Heart left ventricle (tissue), 16 donors: Measurements from ENCODE around the gene CBX2. TPM values are rescaled to one million over a fixed set of nuclear protein-coding genes. Genes with fewer than 3 reads are reported as not detected.

Experiments used
- ATAC-seq, 4 donors: fragments of 200-7000 bp; cut with Tn5 transposase; one replicate each; pipeline ENCODE4 v1.9.1; 2020 to 2022; ENCODE audit warnings: moderate library complexity in 4 of 4, mild to moderate bottlenecking in 3 of 4, moderate number of reproducible peaks in 1 of 4
- DNase-seq, 5 donors: peaks; one replicate each; pipeline ENCODE4 v3.0.0-alpha.2; 2020
- H3K27ac ChIP-seq, 12 donors: fragments of 200-600 bp; sonication (generic) in 4 of 12; one replicate each; pipeline versions ENCODE4 v1.5.0 to v1.8.0; 2016 to 2022; ENCODE audit warnings: mild to moderate bottlenecking in 2 of 12
- H3K27me3 ChIP-seq, 9 donors: fragments of 200-600 bp; sonication (generic) in 2 of 9; one replicate each; pipeline versions ENCODE4 v1.5.1 to v1.8.0; 2016 to 2022; ENCODE audit warnings: mild to moderate bottlenecking in 3 of 9
- H3K36me3 ChIP-seq, 9 donors: fragments of 200-600 bp; sonication (generic) in 2 of 9; one replicate each; pipeline versions ENCODE4 v1.5.0 to v1.8.0; 2018 to 2022; ENCODE audit warnings: mild to moderate bottlenecking in 2 of 9
- H3K4me1 ChIP-seq, 12 donors: fragments of 200-600 bp; sonication (generic) in 4 of 12; one replicate each; pipeline versions ENCODE4 v1.5.0 to v1.8.0; 2016 to 2022; ENCODE audit warnings: mild to moderate bottlenecking in 3 of 12
- H3K4me3 ChIP-seq, 12 donors: fragments of 200-600 bp; sonication (generic) in 4 of 12; one replicate each; pipeline versions ENCODE4 v1.5.0 to v1.8.0; 2017 to 2022; ENCODE audit warnings: mild to moderate bottlenecking in 9 of 12, moderate library complexity in 4 of 12
- H3K9me3 ChIP-seq, 12 donors: fragments of 200-600 bp; sonication (generic) in 4 of 12; one replicate each; pipeline versions ENCODE4 v1.5.0 to v1.8.0; 2016 to 2022; ENCODE audit warnings: mild to moderate bottlenecking in 1 of 12
- POLR2A ChIP-seq, 2 donors: fragments of 450-650 bp; IDR thresholded peaks; one replicate each; pipeline ENCODE4 v1.6.1; 2017; ENCODE audit warnings: antibody characterized with exemption in 2 of 2, mild to moderate bottlenecking in 2 of 2, moderate library complexity in 2 of 2
- WGBS, 4 donors: extraction: QIAGEN DNeasy Blood & Tissue Kit in 2 of 4; methylation state at CpG; one replicate each; pipeline versions ENCODE4 v1.1.5 to v1.1.7; 2013 to 2018; 5-methylcytosine and 5-hydroxymethylcytosine counted together
- intact Hi-C, 10 donors: fragments of 100-400 bp; cut with DNase I; formaldehyde crosslinking; loops; one replicate each; pipeline versions ENCODE4 v1.11.1 to v1.14.2; 2022
- polyA plus RNA-seq, 2 donors: library from polyadenylated mRNA; stranded (reverse); fragments of 200-250 nt; gene quantifications; one replicate each; pipeline ENCODE4 v1.2.3, GENCODE V29; 2013
- total RNA-seq, 9 donors: library from RNA; depleted of rRNA in 2 of 9; stranded (reverse); fragments of >200 nt in 2 of 9; fragmentation: NEBNext Ultra II Directional in 3 of 9; extraction: Animal tissue kit (Norgen Biotek cat#: 25700) in 3 of 9; gene quantifications; one replicate each; pipeline versions ENCODE4 v1.1.0 to v1.2.4, GENCODE V29; 2016 to 2023
- TF ChIP-seq, protein P1 (sequence below), 12 donors: fragments of 200-600 bp; sonication (generic) in 4 of 12; IDR thresholded peaks; one replicate each; pipeline versions ENCODE4 v1.5.0 to v1.8.0; 2018 to 2022; ENCODE audit warnings: antibody characterized with exemption in 12 of 12, mild to moderate bottlenecking in 5 of 12
- donor health status: ischemic (EF 13 %, LVEDD 7.1; RV severe dilation, severe dysfunction).
- donor health status: healthy with polysubstance abuse.
- donor health status: DM: no; HTN: yes; CAD: no.
- donor health status: DM: no; HTN: no; CAD: no.
- donor health status: ischemic (EF 25% LVEDD 6.9; RV normal size, moderate dysfunction).
- donor health status: ischemic (EF 25% LVEDD 5.7; RV mildly dilated, moderate dysfunction).
- donor health status: healthy.
- donor health status: DM: yes; HTN: yes; CAD: no.
- donor health status: ischemic (EF 35%, LVEDD 5.7; RV mildly dilated, moderate dysfunction).
- donor health status: nonischemic (EF 11% LVEDD 7.7; RV severe dilation, severe dysfunction).
- donor health status: DM: yes; HTN: yes; CAD: no.
- donor health status: PGD.
- donor health status: ischemic (EF 29% LVEDD 5.4; RV normal size, mild dysfunction).
- donor health status: nonischemic (EF 23%, LVEDD 6.1; RV moderate dilation, normal function).

CBX2 gene
- total and polyA plus RNA-seq, 11 donors: 2.4 to 4.3 (median 3.1) TPM

DNA sequence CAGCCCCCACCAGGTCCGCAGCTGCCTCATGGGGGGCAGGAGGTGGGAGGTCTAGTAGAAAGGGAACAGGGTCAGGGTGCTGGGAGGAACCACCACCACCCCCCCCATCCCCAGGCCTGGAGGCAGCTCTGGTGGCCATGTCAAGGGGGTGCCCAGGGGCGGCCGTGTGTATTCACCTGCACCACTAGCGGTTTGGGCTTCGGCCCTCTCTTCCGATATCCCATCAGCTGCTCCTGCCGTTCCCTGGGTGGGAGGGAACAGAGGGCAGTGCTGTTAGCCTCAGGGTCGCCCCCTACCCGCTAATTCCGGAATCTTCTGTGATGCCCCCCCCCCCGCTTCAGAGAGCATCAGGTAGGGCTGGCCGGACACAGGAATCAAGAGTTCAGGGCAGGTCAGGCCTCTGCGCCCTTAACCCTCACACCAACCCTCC is 57.5 kb downstream of the CBX2 start:
- Histone ChIP-seq H3K4me3 (no peak overlapping the region), H3K36me3 (peaks cover 2 to 37% (median 21%) of the 10 kb centered on the region in 9 donors), H3K9me3 (no peaks in the 10 kb centered on the region), H3K27ac (no peak overlapping the region), H3K4me1 (peaks cover 0 to 66% (median 55%) of the 10 kb centered on the region in 12 donors), H3K27me3 (peaks cover under 1 to 11% (median 9%) of the 10 kb centered on the region in 9 donors)
- 75 to 86% (median 81%) methylated on average over 8 to 13 of the region's 13 CpGs for WGBS, 4 donors
- DNase-seq (no peak), ATAC-seq (no peak)
- TF ChIP-seq, protein P1, sequence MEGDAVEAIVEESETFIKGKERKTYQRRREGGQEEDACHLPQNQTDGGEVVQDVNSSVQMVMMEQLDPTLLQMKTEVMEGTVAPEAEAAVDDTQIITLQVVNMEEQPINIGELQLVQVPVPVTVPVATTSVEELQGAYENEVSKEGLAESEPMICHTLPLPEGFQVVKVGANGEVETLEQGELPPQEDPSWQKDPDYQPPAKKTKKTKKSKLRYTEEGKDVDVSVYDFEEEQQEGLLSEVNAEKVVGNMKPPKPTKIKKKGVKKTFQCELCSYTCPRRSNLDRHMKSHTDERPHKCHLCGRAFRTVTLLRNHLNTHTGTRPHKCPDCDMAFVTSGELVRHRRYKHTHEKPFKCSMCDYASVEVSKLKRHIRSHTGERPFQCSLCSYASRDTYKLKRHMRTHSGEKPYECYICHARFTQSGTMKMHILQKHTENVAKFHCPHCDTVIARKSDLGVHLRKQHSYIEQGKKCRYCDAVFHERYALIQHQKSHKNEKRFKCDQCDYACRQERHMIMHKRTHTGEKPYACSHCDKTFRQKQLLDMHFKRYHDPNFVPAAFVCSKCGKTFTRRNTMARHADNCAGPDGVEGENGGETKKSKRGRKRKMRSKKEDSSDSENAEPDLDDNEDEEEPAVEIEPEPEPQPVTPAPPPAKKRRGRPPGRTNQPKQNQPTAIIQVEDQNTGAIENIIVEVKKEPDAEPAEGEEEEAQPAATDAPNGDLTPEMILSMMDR (IDR thresholded peaks at IDR 0.05): no peak
- no peak for TF ChIP-seq POLR2A (IDR thresholded peaks at IDR 0.05)
- intact Hi-C loops: loop anchor here in 3 of 10 donors (5.0 to 10.0 kb wide), 3 partner anchors 38 to 91 kb away; partner anchors contain the start of gene CBX8 (in 2 of the 3)

DNA sequence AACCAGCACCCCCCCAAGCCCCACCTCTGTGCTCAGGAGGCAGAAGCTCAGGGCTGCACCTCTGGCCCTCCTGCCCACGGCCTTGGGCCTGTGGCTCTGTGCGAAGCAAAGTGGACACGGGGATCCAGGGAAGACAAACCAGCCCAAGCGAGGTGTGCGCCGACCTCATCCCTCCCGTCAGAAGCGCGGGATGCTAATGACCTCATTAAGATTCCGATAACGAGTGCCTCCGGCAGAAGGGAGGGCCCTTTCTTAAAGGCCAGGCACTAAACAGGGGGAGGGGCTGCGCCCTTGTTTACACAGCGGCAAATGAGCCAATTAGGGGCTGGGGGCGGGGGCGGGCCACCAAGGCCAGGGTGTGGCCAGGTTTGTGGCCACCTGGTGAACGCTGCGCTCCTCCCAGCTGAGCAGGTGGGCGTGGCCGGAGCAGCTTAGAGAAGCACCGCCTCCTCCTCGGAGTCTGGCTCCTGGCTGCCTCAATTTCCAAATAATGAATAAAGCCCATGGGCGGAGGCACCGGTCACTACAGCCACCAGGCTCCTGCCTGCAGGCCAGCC is 58.1 kb downstream of the CBX2 start:
- Histone ChIP-seq H3K36me3 (peaks cover 2 to 37% (median 21%) of the 10 kb centered on the region in 9 donors), H3K27me3 (peaks cover 6 to 16% (median 14%) of the 10 kb centered on the region in 9 donors), H3K9me3 (no peaks in the 10 kb centered on the region), H3K27ac (peak overlapping the region in 1 of 12 donors; percentile 88), H3K4me3 (peak overlapping the region in 2 of 12 donors; percentile 69 to 86), H3K4me1 (peaks cover 0 to 72% (median 60%) of the 10 kb centered on the region in 12 donors)
- intact Hi-C loops: loop anchor here in 3 of 10 donors (5.0 to 10.0 kb wide), 3 partner anchors 39 to 91 kb away; partner anchors contain the start of gene CBX8 (in 2 of the 3)
- ATAC-seq (no peak), DNase-seq (no peak)
- 78 to 89% (median 86%) methylated on average over 22 to 24 of the region's 24 CpGs for WGBS, 4 donors
- no peak for TF ChIP-seq POLR2A (IDR thresholded peaks at IDR 0.05)
- TF ChIP-seq, protein P1 (IDR thresholded peaks at IDR 0.05): no peak

DNA sequence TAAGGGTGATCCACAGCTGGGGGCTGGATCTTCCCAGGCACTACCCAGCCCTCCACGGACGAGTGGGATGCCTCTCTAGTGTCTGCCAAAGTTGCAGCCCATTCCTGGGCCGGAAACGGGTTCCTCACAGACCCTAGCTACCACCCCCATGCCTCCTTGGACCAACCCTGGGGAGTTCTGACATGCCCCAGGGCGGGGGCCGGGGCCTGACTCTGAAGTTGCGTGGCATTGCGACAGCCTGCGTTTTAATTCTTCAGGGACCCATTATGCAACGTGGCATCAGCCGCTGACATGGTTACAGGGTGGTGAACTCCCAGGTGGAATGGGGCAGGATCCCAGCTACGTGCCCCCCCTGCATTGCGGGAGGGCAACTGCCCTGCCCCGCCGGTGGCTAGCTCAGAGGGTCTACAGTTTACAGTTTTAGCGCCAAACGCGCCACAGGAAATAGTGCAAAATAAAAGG is 58.6 kb downstream of the CBX2 start:
- H3K4me1 ChIP-seq: peaks cover 0 to 72% (median 58%) of the 10 kb centered on the region in 12 donors
- H3K27ac ChIP-seq: peak overlapping the region in 6 of 12 donors; percentile 88 to 97 (median 94)
- H3K9me3 ChIP-seq: no peaks in the 10 kb centered on the region
- H3K4me3 ChIP-seq: peak overlapping the region in 10 of 12 donors; percentile 69 to 99 (median 82)
- peak in 1 of 5 donors; percentile 40 for DNase-seq
- peaks cover 2 to 37% (median 21%) of the 10 kb centered on the region in 9 donors for H3K36me3 ChIP-seq
- peaks cover 11 to 21% (median 19%) of the 10 kb centered on the region in 9 donors for H3K27me3 ChIP-seq
- intact Hi-C loops: loop anchor here in 3 of 10 donors (5.0 to 10.0 kb wide), 3 partner anchors 39 to 92 kb away; partner anchors contain the start of gene CBX8 (in 2 of the 3)
- 51 to 73% (median 65%) methylated on average over 14 to 18 of the region's 18 CpGs for WGBS, 4 donors
- TF ChIP-seq POLR2A (IDR thresholded peaks at IDR 0.05): no peak
- TF ChIP-seq, protein P1 (IDR thresholded peaks at IDR 0.05): no peak
- ATAC-seq: no peak
